22Rv1 (cell line): ENCODE measurements around the gene ABCA7.

Source experiments
- CTCF ChIP-seq: fragments of 450-650 bp; IDR thresholded peaks from 2 replicates; pipeline ENCODE4 v1.5.1; 2017; ENCODE audit warnings: mild to moderate bottlenecking
- ZFX ChIP-seq: fragments of 450-650 bp; IDR thresholded peaks from 2 replicates; pipeline ENCODE4 v1.6.1; 2017; ENCODE audit warnings: antibody characterized with exemption, borderline replicate concordance

DNA sequence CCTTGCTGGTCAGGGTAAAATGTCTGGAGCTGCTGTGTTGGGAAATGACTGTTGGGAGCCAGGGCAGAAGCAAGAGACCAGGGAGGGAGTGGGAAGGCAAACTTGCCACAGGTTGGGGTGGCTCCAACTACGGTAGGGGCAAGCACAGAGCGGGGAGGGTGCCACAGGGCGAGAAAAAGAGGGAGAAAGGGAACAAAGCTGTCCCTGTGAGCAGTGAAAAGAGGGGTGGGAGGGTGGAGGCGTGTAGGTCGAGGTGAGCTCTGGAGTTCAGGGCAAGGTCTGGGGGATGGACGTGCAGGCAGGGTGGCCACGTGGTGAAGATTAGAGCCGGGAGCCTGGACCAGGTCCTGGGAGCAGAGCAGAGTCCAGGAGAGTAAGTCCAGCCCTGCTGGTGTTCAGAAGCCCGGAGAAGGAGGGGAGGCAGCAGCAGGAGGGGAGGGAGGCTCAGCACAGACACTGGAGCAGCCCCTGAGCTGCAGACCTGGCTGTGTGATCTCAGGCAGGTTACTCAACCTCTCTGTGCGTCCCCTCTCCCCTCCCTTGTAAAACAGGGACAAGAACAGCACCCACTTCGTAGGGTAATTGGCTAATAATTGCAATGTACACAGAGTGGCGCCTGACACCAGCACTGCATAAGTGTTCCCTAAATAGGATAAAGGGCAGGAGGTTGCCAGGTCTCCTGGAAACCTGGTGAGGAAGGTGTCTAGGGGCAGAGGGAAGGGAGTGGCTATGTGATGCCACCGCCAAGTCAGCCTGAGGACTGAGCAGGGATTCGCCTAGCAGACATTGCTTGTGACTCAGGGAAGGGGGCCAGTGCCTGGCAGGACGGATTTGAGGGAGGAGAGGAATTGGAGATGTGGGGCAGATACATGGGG, 58.5 kb downstream of the ABCA7 start:
- TF ChIP-seq CTCF (no peak), ZFX (no peak)
